Pulmonary artery endothelial cell (primary cell): ENCODE data around the gene TRIAP1. TPM values are rescaled to one million over a fixed set of nuclear protein-coding genes. Genes with fewer than 3 reads are reported as not detected.
"Not testable (repeated sequence)": the region's sequence is repeated elsewhere in the genome, so short reads cannot be mapped to it uniquely, and the experiment has no call there.

Experiments
- DNase-seq: peaks from one replicate; pipeline ENCODE4 v3.0.0-alpha.2; 2011; ENCODE audit warnings: low read depth, low spot score
- total RNA-seq: library from RNA; depleted of rRNA; stranded (reverse); fragments of >200 nt; gene quantifications from 2 replicates; pipeline ENCODE4 v1.2.3, GENCODE V29; 2014

TRIAP1 gene
- total RNA-seq, 1 donor from 2014 or later: 52.0 TPM

GRCh38 chr12:120468821-120469449 lies 22.8 kb upstream of the TRIAP1 start:
- DNase-seq: no peak

- no peak for DNase-seq
Measured at GRCh38 chr12:120468325-120468820, 22.2 kb upstream of the TRIAP1 start.

- no peak for DNase-seq
Measured at GRCh38 chr12:120467439-120467838, 21.3 kb upstream of the TRIAP1 start.

GRCh38 chr12:120466560-120467315 lies 20.6 kb upstream of the TRIAP1 start:
- DNase-seq: no peak

GRCh38 chr12:120465756-120466155 lies 19.6 kb upstream of the TRIAP1 start:
- DNase-seq: no peak

GRCh38 chr12:120463712-120464111 lies 17.5 kb upstream of the TRIAP1 start:
- no peak for DNase-seq

- no peak for DNase-seq
Measured at GRCh38 chr12:120462099-120462640, 16.0 kb upstream of the TRIAP1 start.

- no peak for DNase-seq
Measured at GRCh38 chr12:120460157-120460556, 14.0 kb upstream of the TRIAP1 start.

GRCh38 chr12:120457133-120457532 lies 10.9 kb upstream of the TRIAP1 start:
- DNase-seq: no peak

- no peak for DNase-seq
Measured at GRCh38 chr12:120455302-120455701, 9.1 kb upstream of the TRIAP1 start.

- no peak for DNase-seq
Measured at GRCh38 chr12:120453977-120454376, 7.8 kb upstream of the TRIAP1 start.

GRCh38 chr12:120453060-120453750 lies 7.0 kb upstream of the TRIAP1 start:
- DNase-seq: no peak

- DNase-seq: not testable (repeated sequence)
Measured at GRCh38 chr12:120452524-120452923, 6.3 kb upstream of the TRIAP1 start.

- DNase-seq: no peak
Measured at GRCh38 chr12:120447992-120448391, 1.8 kb upstream of the TRIAP1 start.

- DNase-seq: not testable (repeated sequence)
Measured at GRCh38 chr12:120446844-120447178, 627 bp upstream of the TRIAP1 start.

- no peak for DNase-seq
Measured at GRCh38 chr12:120444676-120445075, 1.5 kb downstream of the TRIAP1 start.

- DNase-seq: peak; percentile 27
Measured at GRCh38 chr12:120439646-120440247, 6.4 kb downstream of the TRIAP1 start.

GRCh38 chr12:120438495-120439198 lies 7.5 kb downstream of the TRIAP1 start:
- no peak for DNase-seq

GRCh38 chr12:120437735-120438494 lies 8.3 kb downstream of the TRIAP1 start, which contains the start of gene COX6A1:
COX6A1 (plus strand) TSS chr12:120438113; CDS start chr12:120438127, 14 bp downstream.
- DNase-seq: peak; percentile 71
